NCI-H187 treated with DMSO at 0.1 percent for 48 hours (cell line): Measurements from ENCODE around the gene MTCL1.

Source experiments
- DNase-seq: peaks from one replicate; lab custom pipeline; 2025; lab: John Stamatoyannopoulos, UW

The MTCL1 gene

GRCh38 chr18:8868276-8868675, 162.9 kb downstream of the MTCL1 start:
- DNase-seq = no peak

GRCh38 chr18:8868779-8869415, 163.5 kb downstream of the MTCL1 start:
- DNase-seq = no peak

GRCh38 chr18:8869696-8870095, 164.3 kb downstream of the MTCL1 start:
- DNase-seq = no peak

- DNase-seq = no peak
Measured at GRCh38 chr18:8870528-8870927, 165.2 kb downstream of the MTCL1 start.

GRCh38 chr18:8871489-8871888, 166.1 kb downstream of the MTCL1 start:
- no peak for DNase-seq

- no peak for DNase-seq
Measured at GRCh38 chr18:8874872-8875271, 169.5 kb downstream of the MTCL1 start.

GRCh38 chr18:8876887-8877286, 171.5 kb downstream of the MTCL1 start:
- DNase-seq = no peak

GRCh38 chr18:8881103-8881502, 175.7 kb downstream of the MTCL1 start:
- no peak for DNase-seq
